ENCODE data around the gene HLA-DPB1.

HLA-DPB1 gene

GRCh38 chr6:33105386-33105785 is 29.6 kb downstream of the HLA-DPB1 start:
- no peak for DNase-seq

DNA sequence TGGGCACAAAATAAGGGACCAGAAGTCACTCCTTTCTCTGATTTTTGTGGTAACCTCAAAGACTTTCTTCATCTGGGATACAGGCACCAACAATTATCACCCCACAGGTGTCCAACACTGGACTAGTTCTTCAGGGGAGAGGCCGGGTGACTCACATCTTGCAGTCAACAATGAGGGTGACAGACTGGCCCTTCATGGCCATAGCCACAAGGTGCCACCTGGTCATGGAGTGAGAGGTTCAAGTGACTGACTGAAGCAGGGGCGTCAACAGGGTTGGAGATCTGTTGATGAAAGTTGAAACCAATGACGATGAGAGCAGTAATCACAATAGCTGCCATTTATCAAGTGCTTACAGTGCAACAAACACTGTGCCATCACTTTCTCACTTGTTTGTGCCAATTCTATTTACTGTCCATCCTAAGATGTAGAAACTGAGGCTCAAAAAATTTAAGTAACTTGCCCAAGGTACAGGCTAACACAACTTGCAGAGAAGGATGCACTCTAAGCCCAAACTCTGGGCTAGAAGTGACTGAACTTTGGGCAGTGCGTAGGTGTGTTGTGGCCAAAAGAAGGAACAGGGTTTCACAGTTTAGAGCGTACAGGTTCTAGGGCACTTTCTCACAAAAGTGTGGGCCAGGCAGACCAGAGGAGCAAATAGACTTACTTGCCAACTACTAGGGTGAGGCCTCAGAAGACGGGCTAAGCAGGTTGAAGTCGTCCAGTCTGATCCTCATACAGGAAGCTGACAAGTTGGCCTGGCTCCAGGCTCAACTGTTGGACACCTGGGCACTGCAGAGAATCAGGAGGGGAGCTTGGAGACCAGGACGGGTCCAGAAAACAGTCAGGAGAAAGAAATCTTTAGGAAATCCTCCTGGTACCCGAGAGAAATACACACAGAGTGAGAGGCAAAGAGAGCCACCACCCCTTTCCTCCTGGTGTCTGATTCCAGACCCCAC is 30.4 kb downstream of the HLA-DPB1 start:
- DNase-seq = no peak

DNA sequence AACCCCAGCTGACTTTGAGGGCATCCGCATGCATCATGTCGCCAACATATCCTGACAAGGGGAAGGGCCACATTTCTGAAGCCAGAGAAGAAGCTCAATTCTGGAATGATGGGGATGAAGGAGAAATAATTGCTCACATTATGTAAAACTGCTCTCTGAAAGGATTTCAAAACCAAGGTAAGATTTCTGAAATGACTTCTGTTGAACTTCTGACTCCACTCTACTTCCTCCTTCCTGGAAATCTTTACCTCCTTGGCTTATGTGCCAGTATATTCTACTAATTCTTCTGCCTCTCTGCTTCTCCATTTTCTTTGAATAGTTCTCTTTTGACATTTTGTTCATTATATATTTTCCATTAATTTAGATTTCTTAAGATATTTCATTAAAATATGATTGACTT is 31.9 kb downstream of the HLA-DPB1 start:
- no peak for DNase-seq

GRCh38 chr6:33108307-33108706 is 32.5 kb downstream of the HLA-DPB1 start:
- DNase-seq = no peak

DNA sequence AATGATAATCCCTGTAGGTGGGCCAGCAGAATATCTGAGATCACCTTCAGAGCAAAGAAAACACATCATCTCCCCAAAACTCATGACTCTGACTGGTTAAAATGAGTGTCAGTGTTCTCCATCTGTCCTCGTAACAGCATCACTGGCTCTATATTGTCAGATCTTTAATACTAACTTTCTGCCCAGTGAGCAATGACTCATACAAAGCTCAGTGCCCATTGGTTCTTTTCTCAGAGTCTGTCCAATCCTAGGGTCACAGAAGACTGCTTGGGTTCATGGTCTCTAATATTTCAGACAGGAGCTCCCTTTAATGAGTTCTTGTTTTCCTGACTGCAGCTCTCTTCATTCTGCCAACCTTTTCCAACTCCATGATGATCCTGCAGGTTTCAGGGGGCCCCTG is 36.4 kb downstream of the HLA-DPB1 start:
- peak; percentile 36 for DNase-seq

DNA sequence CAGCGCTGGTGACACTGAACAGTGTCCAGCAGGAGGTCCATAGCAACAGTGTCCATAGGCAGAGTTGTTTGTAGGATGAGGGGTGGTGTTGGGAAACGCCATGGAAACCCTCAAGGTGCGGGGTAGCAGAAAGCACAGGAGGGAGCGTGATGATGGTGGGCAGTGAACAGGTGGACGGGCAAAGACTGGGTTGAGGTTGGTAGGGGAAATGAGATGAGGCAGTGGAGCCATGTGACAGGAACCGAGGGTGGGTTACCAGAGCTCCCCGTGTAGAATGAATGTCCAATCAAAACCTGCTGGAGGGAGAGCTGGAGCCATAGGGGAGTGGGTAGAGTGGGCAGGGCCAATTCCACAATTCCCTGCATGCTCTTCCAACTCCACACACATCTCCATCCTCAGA is 38.0 kb downstream of the HLA-DPB1 start:
- no peak for DNase-seq

DNA sequence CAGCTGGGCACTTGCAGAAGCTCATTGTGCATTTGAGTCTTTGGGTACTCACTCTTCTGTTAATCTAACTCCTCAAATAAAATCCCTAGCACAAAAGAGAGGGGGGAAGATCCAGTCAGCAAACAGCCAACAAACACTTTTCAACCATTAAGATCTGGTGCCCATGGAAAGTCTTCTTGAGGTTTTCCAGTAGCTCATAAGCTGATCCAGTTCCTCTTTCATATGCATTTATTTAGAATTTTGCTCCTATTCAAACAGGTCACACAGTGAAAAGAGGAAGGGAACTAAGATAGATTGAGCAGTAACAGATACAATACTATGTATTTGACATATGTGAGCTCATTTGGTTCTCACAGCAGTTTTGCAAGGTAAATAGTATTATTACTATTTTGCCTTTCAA is 38.6 kb downstream of the HLA-DPB1 start:
- no peak for DNase-seq

- DNase-seq = no peak
Measured at GRCh38 chr6:33116417-33116816, 40.6 kb downstream of the HLA-DPB1 start.

DNA sequence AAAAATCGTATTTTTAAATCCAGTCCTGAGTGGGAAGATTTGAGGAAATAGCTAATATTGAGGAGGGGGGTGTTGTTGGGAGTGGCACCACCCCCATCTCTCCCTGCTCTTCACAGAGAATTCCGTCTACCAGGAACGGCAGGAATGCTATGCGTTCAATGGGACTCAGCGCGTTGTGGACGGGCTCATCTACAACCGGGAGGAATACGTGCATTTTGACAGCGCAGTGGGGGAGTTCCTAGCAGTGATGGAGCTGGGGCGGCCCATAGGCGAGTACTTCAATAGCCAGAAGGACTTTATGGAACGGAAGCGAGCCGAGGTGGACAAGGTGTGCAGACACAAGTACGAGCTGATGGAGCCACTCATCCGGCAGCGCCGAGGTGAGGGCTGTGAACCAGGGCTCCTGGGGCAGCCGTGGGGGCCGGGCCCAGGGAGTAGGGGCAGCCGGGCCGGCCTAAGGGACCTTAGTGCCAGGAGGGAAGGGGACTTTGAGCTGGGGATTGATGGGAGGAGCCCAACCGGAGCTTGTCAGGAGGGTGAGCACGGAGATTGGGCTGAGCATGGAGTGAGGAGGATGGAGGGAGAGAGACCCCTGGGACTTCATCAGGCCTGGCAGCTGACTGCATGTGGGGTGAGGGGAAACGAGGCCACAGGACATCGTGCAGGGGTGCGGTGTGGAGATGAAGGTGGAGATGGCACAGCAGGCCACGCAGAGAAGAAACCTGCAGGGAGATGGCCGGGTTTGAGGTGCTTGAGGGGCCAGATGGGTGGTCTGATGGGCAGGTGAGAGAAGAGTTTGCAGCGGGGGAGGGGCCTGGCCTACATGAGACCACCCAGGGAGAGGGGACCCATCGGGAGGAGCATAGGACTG is 41.3 kb downstream of the HLA-DPB1 start:
- DNase-seq = peak; percentile 41

GRCh38 chr6:33117811-33118277 is 42.1 kb downstream of the HLA-DPB1 start:
- no peak for DNase-seq

DNA sequence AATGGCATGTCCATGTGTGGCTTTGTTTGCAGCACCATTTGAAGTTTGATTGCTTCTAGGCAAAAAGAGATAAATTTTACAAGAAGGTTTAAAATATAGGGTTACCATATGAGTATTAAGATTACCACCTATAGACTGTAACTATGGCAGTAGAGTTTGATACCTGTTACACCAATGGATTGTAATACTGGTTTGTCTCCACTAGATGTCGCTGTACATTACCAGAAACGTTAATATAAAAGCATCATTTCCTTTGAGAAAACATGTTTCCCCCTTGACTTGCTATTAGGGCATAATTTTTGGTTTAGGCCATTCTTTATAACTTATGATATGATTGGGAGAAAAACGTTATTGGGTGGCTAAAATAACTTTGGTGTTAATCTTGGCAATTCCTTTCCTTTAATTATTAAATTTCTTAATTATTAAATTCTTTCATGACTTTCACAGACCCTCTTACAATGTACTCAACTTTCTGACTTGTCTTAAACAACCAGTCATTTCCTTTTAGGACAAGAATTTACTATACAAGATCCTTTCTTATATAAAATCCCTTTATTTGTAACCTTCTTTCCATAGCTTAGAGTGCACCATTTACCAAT is 42.8 kb downstream of the HLA-DPB1 start:
- DNase-seq = peak; percentile 57

GRCh38 chr6:33120001-33120400 is 44.2 kb downstream of the HLA-DPB1 start:
- DNase-seq = no peak

GRCh38 chr6:33123181-33123580 is 47.4 kb downstream of the HLA-DPB1 start:
- no peak for DNase-seq

- no peak for DNase-seq
Measured at GRCh38 chr6:33123732-33124524, 48.1 kb downstream of the HLA-DPB1 start.

DNA sequence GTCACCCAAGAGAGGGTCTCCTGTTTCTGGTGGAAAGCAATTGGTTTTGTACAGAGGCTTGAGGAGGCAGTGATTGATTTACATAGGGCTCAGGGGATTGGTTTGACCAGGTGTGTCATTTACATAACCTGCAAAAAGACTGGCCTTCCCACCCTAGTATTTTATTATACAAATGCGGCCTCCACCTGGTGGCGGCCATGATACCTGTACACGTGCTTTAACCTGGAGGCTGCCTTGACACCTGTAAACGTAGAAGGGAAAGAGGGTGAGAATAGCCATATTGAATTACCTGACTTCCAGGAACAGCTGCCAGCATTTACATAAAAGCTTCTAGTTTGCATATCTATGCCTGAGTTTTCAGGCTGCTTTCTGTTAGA is 48.7 kb downstream of the HLA-DPB1 start:
- DNase-seq = no peak

GRCh38 chr6:33124947-33125346 is 49.2 kb downstream of the HLA-DPB1 start:
- no peak for DNase-seq

- no peak for DNase-seq
Measured at GRCh38 chr6:33126101-33126714, 50.4 kb downstream of the HLA-DPB1 start.

DNA sequence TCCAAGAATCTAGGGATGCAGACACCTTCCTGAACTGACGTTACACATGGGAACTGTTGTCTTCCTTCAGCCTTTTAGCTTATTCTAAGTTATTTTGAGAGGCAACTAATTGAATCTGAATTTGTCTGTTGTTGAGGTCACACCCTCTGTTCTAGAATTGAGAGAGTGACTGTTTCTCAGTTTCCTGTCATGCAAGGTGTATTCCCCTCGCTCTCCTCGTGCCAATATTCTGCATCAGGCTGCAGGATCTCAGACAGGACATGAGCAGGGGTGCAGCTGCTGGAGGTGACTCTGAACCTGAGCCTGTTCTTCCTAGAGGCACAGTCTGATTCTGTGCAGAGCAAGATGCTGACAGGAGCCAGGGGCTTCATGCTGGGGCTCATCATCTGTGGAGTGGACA is 52.5 kb downstream of the HLA-DPB1 start:
- DNase-seq = no peak

- DNase-seq = no peak
Measured at GRCh38 chr6:33132081-33132524, 56.3 kb downstream of the HLA-DPB1 start.

DNA sequence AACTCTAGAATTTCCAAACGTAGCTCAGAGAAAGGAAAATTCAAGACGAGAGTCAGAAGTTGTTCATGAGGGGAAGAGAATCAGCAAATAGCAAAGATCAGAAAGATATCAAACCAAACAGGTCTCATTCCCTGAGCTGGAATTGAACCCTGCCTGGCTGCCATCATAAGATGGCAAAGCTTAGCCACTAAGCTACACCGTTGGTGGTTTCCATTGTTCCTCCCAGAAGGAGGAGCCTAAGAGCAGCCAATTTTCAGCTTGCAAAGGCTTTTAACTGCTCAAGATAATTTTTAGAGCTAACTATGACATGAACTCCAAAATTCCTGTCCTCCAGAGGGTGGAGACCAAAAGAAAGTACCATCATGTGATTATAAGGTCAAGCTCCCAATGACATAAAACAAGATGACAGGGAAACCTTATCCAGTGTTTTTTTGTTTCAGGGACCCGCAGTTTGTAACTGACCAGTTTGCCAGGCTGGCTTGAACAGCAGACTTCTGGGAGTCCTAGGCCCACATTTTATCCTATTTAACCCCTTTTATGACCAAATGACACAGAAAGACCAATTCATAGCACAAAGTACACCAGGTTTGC is 60.6 kb downstream of the HLA-DPB1 start:
- DNase-seq = no peak
